GM19043 (cell line): ENCODE results near the gene SEC24B.
A peak's percentile ranks its signal among the peaks of the same experiment; 100 is the strongest.

ENCODE experiments used
- ATAC-seq: cut with Tn5 transposase; IDR thresholded peaks from one replicate; pipeline ENCODE4 v1.9.1; 2021; ENCODE audit warnings: low read depth; ENCODE audit not compliant: unreplicated experiment

The SEC24B gene

GRCh38 chr4:109433205-109434006 is at the start of gene SEC24B:
SEC24B (plus strand) TSS chr4:109433815; CDS start chr4:109433870, 55 bp downstream.
- ATAC-seq = peak; percentile 90

GRCh38 chr4:109383823-109384222 is 49.8 kb upstream of the SEC24B start:
- no peak for ATAC-seq

GRCh38 chr4:109385260-109385659 is 48.4 kb upstream of the SEC24B start:
- no peak for ATAC-seq

- ATAC-seq = peak; percentile 67
Observed at GRCh38 chr4:109389369-109390114, 44.1 kb upstream of the SEC24B start.

- ATAC-seq = no peak
Observed at GRCh38 chr4:109390115-109390768, 43.4 kb upstream of the SEC24B start.

- no peak for ATAC-seq
Observed at GRCh38 chr4:109395694-109396093, 37.9 kb upstream of the SEC24B start.

GRCh38 chr4:109398928-109399327 is 34.7 kb upstream of the SEC24B start:
- no peak for ATAC-seq

GRCh38 chr4:109406337-109406931 is 27.2 kb upstream of the SEC24B start:
- ATAC-seq = peak; percentile 91

- no peak for ATAC-seq
Observed at GRCh38 chr4:109407027-109407737, 26.4 kb upstream of the SEC24B start.

GRCh38 chr4:109408711-109409110 is 24.9 kb upstream of the SEC24B start:
- no peak for ATAC-seq

- ATAC-seq = no peak
Observed at GRCh38 chr4:109410226-109410625, 23.4 kb upstream of the SEC24B start.

- ATAC-seq = no peak
Observed at GRCh38 chr4:109410776-109411175, 22.8 kb upstream of the SEC24B start.

GRCh38 chr4:109411964-109412363 is 21.7 kb upstream of the SEC24B start:
- ATAC-seq = no peak

- no peak for ATAC-seq
Observed at GRCh38 chr4:109412776-109413175, 20.8 kb upstream of the SEC24B start.

- no peak for ATAC-seq
Observed at GRCh38 chr4:109414938-109415337, 18.7 kb upstream of the SEC24B start.

GRCh38 chr4:109418588-109418987 is 15.0 kb upstream of the SEC24B start:
- no peak for ATAC-seq

- ATAC-seq = no peak
Observed at GRCh38 chr4:109419679-109420078, 13.9 kb upstream of the SEC24B start.

GRCh38 chr4:109424093-109424841 is 9.3 kb upstream of the SEC24B start:
- no peak for ATAC-seq

GRCh38 chr4:109425405-109425804 is 8.2 kb upstream of the SEC24B start:
- no peak for ATAC-seq

GRCh38 chr4:109429545-109429944 is 4.1 kb upstream of the SEC24B start:
- no peak for ATAC-seq
